GM21515 (cell line): ENCODE measurements around the gene SLC23A1.
"Not testable (repeated sequence)": the region's sequence is repeated elsewhere in the genome, so short reads cannot be mapped to it uniquely, and the experiment has no call there.

ENCODE experiments used
- ATAC-seq: cut with Tn5 transposase; IDR thresholded peaks from one replicate; pipeline ENCODE4 v1.9.1; 2021; ENCODE audit not compliant: unreplicated experiment

Gene SLC23A1

DNA sequence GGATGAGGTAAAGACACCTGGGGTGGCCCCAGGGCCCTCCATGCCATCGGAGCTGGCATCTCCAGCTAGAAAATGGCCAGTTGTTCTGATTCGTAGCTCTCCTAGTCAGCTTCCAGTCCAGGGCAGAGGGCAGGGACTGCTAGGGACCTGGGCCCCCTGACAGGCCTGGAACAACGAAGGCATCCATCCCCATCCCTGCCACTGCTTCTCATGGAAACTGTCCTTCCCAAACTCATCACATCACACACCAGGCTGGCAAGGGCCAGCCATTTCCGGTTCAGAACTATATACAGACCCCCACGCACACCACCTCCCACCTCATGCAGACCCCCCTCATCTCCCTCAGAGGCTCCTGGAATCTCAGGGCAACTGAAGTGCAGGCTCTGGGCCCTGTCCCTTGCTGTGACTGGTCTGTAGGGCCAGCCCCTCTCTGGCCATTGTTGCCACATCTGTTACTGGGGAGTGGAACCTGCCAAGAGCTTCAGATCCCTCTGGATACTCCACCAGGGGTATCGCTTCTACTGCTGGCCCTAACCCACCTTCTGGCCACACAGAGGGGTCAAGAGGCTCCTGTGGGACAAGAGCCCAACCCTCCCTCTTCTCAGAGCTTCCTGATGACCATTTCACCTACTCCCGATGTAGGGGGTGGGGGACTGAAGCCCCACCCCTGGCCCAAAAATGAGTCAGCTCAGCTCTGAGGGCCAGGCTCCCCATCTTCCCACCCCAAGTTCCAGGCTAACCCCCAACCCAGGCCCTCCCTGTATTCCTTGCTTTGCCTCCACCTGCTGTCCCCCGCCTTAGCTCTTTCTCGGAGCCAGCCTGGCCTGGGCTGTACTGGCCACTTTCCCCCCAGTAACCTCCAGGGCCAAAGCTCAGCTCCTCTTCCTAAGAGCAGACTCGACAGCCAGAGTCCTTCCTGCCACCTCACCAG is 7.8 kb upstream of the SLC23A1 start:
- ATAC-seq: no peak

GRCh38 chr5:139389701-139390638 is 6.9 kb upstream of the SLC23A1 start, which contains the start of gene MZB1:
TSS of gene MZB1 (minus strand) at chr5:139389913. CDS start at chr5:139389856, 57 bp downstream.
- peak; percentile 43 for ATAC-seq

DNA sequence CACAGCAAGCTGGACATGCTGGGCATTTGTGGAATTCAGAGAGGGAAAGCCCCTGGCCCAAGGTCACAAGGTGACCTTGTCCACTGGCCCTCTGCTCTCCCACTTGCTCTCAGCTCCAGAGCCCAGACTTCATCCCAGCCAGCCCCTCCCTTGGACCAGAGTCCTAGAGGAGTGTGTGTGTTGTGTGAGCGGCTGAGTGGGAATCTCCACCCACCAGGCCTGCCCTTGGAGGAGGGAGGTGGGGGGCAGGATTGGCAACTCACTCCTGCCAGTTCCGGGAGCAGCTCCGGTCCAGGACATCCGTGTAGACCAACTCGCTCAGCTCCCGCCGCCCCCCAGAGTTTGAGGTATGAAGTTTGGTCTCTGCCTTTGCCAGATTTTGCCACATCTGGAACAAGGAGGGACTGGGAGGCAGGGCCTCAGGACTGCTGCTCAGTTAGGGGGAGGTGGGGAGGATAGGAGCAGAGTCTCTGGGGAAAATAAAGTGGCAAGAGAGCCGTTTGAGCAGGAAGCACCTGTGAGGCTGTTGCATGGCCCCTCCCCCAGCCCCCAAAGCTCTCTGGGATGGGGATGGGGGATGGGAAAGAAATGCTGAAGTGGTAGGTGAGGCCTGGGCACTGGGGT is 5.2 kb upstream of the SLC23A1 start:
- no peak for ATAC-seq

DNA sequence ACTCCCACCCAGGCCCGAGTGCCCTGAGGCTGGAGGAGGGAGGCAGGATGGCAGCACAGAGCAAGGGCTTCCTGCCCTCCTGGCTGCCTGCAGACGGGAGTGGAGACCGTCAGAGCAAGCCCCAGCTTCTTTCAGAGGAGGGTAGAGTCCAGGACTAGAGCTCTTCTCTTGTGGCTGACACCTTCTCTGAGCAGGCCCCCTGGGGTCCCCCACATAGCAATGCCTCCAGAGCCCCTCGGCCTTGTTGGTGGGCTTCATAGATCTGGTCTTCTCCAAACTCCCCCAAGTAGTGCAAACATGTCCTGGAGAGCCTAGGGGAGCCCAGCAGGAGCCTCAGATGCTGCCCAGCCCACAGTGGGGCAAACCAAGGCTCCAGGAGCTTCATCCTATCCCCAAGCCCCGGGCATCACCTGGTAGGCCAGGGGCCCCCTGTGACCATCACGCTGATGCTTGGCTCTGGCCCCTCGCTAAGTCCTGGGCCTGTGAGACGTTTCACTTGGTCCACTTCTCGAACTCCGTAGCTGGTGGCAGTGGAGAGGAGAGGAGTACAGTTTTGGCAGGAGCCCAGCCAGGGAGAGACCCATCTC is 4.6 kb upstream of the SLC23A1 start:
- no peak for ATAC-seq

DNA sequence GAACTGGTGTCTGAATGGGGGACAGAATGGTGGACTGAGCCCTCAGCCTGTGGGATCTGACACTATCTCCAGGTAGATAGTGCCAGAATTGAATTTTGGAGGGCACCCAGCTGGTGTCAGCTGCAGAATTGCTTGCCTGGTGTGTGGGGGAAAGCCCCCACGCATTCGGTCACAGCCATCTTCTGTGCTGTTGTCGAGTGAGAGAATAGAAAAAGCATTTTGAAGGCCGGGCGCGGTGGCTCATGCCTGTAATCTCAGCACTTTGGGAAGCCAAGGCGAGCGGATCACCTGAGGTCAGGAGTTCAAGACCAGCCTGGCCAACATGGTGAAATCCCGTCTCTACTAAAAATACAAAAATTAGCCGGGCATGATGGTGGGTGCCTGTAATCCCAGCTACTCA is 3.9 kb upstream of the SLC23A1 start:
- ATAC-seq: not testable (repeated sequence)

DNA sequence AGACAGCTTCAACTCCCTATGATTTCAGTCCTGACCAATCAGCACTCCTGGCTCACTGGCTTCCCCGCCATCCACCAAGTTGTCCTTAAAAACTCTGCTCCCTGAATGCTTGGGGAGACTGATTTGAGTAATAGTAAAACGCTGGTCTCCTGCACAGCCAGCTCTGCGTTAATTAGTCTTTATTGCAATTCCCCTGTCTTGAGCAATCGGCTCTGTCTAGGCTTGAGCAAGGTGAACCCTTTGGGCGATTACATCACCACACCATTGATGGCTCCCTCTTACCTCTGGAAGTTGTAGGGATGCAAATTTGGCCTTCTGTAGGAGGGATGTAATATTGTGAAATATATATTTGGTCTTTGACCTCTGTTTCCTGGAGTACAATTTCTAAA is 2.9 kb upstream of the SLC23A1 start:
- no peak for ATAC-seq

- ATAC-seq: no peak
These were observed 2.3 kb upstream of the SLC23A1 start for GRCh38 chr5:139385061-139386049.

GRCh38 chr5:139384591-139385051 is 1.5 kb upstream of the SLC23A1 start:
- ATAC-seq: no peak

DNA sequence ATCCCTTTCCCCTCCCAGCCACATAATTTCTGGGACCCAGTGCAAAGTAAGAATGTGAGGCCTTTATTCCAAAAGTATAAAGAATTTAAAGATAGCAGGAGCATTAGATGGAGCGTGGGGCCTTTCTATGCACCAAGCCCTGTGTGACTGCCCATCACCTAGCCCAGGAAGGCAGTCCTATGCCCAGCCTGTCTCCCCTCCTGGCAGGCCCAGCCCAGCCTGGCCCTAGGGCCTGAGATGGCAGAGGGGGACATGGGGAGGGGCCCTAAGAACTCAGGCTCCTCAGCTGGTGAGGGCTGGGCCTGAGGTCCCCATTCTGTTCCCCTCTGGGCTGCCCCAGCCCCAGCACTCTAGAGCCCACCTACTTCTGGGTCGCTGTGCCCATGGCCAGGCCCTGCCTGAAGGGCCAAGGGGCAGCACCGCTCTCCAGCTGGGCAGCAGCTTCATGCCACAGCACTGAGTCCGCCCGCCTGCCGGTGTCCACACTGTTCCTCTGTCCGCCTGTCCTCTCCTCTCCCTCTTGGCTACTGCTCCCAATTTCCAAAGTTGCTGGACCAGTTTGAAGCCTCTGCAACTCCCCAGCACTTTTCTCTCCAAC is 995 bp upstream of the SLC23A1 start:
- ATAC-seq: no peak

DNA sequence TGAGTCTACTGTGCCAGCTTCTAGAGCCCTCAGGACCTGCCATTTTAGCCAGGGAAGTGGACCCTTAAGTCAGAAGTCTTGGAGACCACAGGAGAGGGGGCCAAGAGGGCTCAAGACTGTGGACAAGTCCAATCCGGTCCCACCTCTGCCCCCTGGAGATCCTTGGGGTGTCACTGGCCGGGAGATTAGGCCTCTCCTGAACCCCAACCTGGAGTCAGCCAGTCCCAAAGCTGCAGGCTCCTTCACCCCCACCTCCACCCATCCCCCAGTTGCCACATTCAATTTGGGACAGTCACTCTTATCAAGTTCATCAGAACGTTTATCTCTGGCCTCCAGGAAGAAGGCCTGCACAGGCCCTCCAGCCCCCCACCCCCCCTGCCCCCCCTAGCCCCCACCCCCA is 290 bp downstream of the SLC23A1 start:
- ATAC-seq: no peak

DNA sequence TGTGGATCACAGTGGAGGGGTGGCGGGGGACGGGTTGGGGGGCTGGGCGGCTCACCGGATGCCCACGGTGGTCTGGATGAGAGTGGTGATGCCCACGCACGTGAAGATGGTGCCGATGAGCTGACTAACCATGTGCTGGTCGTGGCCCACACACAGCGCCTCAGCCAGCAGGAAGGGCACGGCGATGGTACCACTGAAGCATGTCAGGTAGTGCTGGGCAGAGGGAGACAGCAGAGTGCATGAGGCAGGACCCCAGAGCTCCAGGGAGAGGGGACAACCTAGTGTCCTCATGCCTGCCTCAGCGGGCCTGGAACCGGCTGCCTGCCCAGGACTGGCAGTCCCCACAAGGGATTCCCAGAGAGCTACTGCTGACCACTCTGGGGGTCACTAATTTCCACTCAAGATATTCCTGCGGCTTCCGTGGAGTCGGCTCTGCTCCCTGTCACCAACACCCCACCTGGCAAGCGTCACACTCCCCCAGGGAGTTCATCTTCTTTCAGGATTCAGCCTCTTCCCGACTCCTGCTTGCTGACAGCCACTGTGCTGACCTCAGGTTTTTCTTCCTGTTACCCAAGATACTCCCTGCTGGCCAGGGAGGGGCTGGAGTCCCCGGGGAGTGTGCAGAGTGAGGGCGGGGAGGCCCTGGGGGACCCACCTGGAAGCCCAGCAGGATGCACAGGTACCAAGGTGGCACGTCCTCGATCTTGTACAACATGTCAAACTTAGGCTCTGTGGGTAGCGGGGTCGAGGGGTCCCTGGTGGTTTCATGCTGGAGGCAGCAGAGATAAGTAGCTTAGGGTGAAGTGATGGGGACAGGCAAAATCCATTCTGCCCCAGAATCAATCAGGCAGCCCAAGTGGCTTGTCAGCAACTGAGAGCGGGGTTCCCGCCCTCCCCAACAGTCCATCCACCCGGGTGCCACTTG is 998 bp downstream of the SLC23A1 start:
- no peak for ATAC-seq

DNA sequence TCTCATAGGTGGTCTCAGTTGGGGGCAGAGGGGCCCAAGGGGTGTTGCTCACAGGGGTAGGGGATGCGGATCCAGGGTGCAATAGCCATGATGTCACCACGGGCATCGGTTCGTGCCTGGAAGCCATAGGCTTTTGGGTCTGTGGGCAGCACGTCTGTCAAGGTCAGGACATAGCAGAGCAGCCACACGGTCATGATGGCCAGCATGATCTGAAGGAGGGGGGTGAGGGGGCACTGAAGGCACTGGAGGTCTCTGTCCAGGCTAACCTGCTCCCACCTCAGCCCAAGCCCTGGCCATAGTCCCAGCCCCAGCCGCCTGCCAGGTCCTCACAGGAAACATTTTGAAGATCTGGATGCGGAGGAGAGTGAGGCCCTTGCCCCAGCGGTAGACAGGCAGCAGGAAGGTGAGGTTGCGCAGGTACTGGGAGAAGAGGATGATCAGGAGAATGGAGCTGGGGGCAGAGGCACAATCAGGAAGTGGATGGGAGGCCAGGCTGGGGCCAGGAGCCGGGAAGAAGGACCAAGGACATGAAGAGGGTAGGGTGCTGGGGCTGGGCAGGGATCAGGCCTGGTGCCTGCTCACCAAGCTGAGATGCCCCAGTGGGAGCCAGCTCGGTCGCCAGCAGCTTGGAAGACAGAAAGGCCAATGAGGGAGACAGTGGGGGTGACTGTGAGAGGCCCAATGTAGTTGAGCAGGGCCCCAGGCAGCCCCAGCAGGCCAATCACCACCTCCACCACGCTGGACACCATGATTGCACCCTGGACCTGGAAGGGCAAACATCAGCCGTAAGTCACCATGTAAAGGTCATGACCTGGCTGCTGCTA is 3.3 kb downstream of the SLC23A1 start:
- no peak for ATAC-seq

- ATAC-seq: no peak
These were observed 4.1 kb downstream of the SLC23A1 start for GRCh38 chr5:139378941-139379361.

GRCh38 chr5:139378101-139378825 is 4.8 kb downstream of the SLC23A1 start:
- no peak for ATAC-seq

GRCh38 chr5:139377226-139377625 is 5.9 kb downstream of the SLC23A1 start:
- no peak for ATAC-seq

GRCh38 chr5:139376364-139376763 is 6.7 kb downstream of the SLC23A1 start:
- no peak for ATAC-seq
